Measurements from ENCODE around the gene FOSL1. TPM values are rescaled to one million over a fixed set of nuclear protein-coding genes. Genes with fewer than 3 reads are reported as not detected.

Gene FOSL1
- total RNA-seq, 1 experiment from 2014 or later: not detected

- Histone ChIP-seq H3K36me3 (ENCODE audit: insufficient read depth, low read length) (peaks cover 20% of the 10 kb centered on the region), H3K27me3 (ENCODE audit: low read length) (no peaks in the 10 kb centered on the region), H3K79me2 (ENCODE audit: low read length) (peaks cover 21% of the 10 kb centered on the region), H3K4me2 (ENCODE audit: low read depth, low read length, poor library complexity, severe bottlenecking) (peak overlapping the region; percentile 88), H3K9me2 (replicated peaks; ENCODE audit: insufficient read depth, low read length) (no peaks in the 10 kb centered on the region), H3K4me3 (ENCODE audit: low read length) (peak overlapping the region; percentile 91; the same call in 1 of the 2 replicates), H2AFZ (ENCODE audit: low read length) (no peak overlapping the region), H3K9me3 (ENCODE audit: low read length) (no peaks in the 10 kb centered on the region), H4K20me1 (ENCODE audit: insufficient read depth, low read depth, low read length) (peaks cover 9% of the 10 kb centered on the region; the same call in 1 of the 2 replicates), H3K27ac (ENCODE audit: low read length) (no peak overlapping the region), H3K4me1 (ENCODE audit: low read length) (peaks cover 27% of the 10 kb centered on the region), H3K9ac (ENCODE audit: low read length) (peak overlapping the region; percentile 87)
- DNase-seq: no peak
Observed at GRCh38 chr11:65862191-65862735, 37.9 kb downstream of the FOSL1 start.

GRCh38 chr11:65861533-65862183 is 38.5 kb downstream of the FOSL1 start:
- H3K36me3 ChIP-seq (ENCODE audit: insufficient read depth, low read length): peaks cover 22% of the 10 kb centered on the region
- no peaks in the 10 kb centered on the region for H3K9me2 ChIP-seq (replicated peaks; ENCODE audit: insufficient read depth, low read length)
- H3K27me3 ChIP-seq (ENCODE audit: low read length): no peaks in the 10 kb centered on the region
- peaks cover 9% of the 10 kb centered on the region for H4K20me1 ChIP-seq (ENCODE audit: insufficient read depth, low read depth, low read length)
- peak overlapping the region; percentile 91 for H3K4me3 ChIP-seq (ENCODE audit: low read length)
- H2AFZ ChIP-seq (ENCODE audit: low read length): no peak overlapping the region
- H3K4me1 ChIP-seq (ENCODE audit: low read length): peaks cover 27% of the 10 kb centered on the region
- no peaks in the 10 kb centered on the region for H3K9me3 ChIP-seq (ENCODE audit: low read length)
- DNase-seq: no peak
- peak overlapping the region; percentile 90; the same call in 1 of the 2 replicates for H3K27ac ChIP-seq (ENCODE audit: low read length)
- H3K4me2 ChIP-seq (ENCODE audit: low read depth, low read length, poor library complexity, severe bottlenecking): peak overlapping the region; percentile 88
- peaks cover 27% of the 10 kb centered on the region for H3K79me2 ChIP-seq (ENCODE audit: low read length)
- H3K9ac ChIP-seq (ENCODE audit: low read length): peak overlapping the region; percentile 87

GRCh38 chr11:65861165-65861505 is 39.1 kb downstream of the FOSL1 start:
- H3K27ac ChIP-seq (ENCODE audit: low read length): peak overlapping the region; percentile 90
- no peaks in the 10 kb centered on the region for H3K9me3 ChIP-seq (ENCODE audit: low read length)
- peaks cover 32% of the 10 kb centered on the region for H3K79me2 ChIP-seq (ENCODE audit: low read length)
- H3K36me3 ChIP-seq (ENCODE audit: insufficient read depth, low read length): peaks cover 27% of the 10 kb centered on the region
- no peaks in the 10 kb centered on the region for H3K27me3 ChIP-seq (ENCODE audit: low read length)
- no peaks in the 10 kb centered on the region for H3K9me2 ChIP-seq (replicated peaks; ENCODE audit: insufficient read depth, low read length)
- H3K9ac ChIP-seq (ENCODE audit: low read length): peak overlapping the region; percentile 87
- H2AFZ ChIP-seq (ENCODE audit: low read length): 0 out of 2 replicates have a peak overlapping the region, but pooled peaks have one; percentile 29
- DNase-seq: no peak
- peak overlapping the region; percentile 91 for H3K4me3 ChIP-seq (ENCODE audit: low read length)
- peaks cover 14% of the 10 kb centered on the region for H4K20me1 ChIP-seq (ENCODE audit: insufficient read depth, low read depth, low read length)
- H3K4me1 ChIP-seq (ENCODE audit: low read length): peaks cover 32% of the 10 kb centered on the region
- H3K4me2 ChIP-seq (ENCODE audit: low read depth, low read length, poor library complexity, severe bottlenecking): peak overlapping the region; percentile 88

GRCh38 chr11:65860278-65861164 is 39.7 kb downstream of the FOSL1 start, which contains the start of gene MUS81:
Gene MUS81, plus strand, starts transcription at chr11:65860433. Its CDS starts 321 bp downstream, at chr11:65860754.
- Histone ChIP-seq H3K4me3 (ENCODE audit: low read length) (peak within 1 kb of the TSS; percentile 91), H3K27ac (ENCODE audit: low read length) (peak within 1 kb of the TSS; percentile 92), H3K27me3 (ENCODE audit: low read length) (no peaks in the 10 kb centered on the region), H2AFZ (ENCODE audit: low read length) (0 out of 2 replicates have a peak within 1 kb of the TSS, but pooled peaks have one; percentile 29), H4K20me1 (ENCODE audit: insufficient read depth, low read depth, low read length) (peaks cover 21% of the 10 kb centered on the region), H3K9me3 (ENCODE audit: low read length) (no peaks in the 10 kb centered on the region), H3K9ac (ENCODE audit: low read length) (peak within 1 kb of the TSS; percentile 87), H3K36me3 (ENCODE audit: insufficient read depth, low read length) (peaks cover 33% of the 10 kb centered on the region), H3K4me1 (ENCODE audit: low read length) (peaks cover 34% of the 10 kb centered on the region), H3K79me2 (ENCODE audit: low read length) (peaks cover 38% of the 10 kb centered on the region), H3K4me2 (ENCODE audit: low read depth, low read length, poor library complexity, severe bottlenecking) (peak within 1 kb of the TSS; percentile 88), H3K9me2 (replicated peaks; ENCODE audit: insufficient read depth, low read length) (no peaks in the 10 kb centered on the region)
- DNase-seq: peak; percentile 99

- Histone ChIP-seq H3K27ac (ENCODE audit: low read length) (peak overlapping the region; percentile 90), H3K4me2 (ENCODE audit: low read depth, low read length, poor library complexity, severe bottlenecking) (peak overlapping the region; percentile 88), H3K36me3 (ENCODE audit: insufficient read depth, low read length) (peaks cover 40% of the 10 kb centered on the region), H3K4me1 (ENCODE audit: low read length) (peaks cover 34% of the 10 kb centered on the region), H2AFZ (ENCODE audit: low read length) (no peak overlapping the region), H3K79me2 (ENCODE audit: low read length) (peaks cover 40% of the 10 kb centered on the region), H3K4me3 (ENCODE audit: low read length) (peak overlapping the region; percentile 91), H4K20me1 (ENCODE audit: insufficient read depth, low read depth, low read length) (peaks cover 27% of the 10 kb centered on the region), H3K27me3 (ENCODE audit: low read length) (no peaks in the 10 kb centered on the region), H3K9me3 (ENCODE audit: low read length) (no peaks in the 10 kb centered on the region), H3K9ac (ENCODE audit: low read length) (peak overlapping the region; percentile 87), H3K9me2 (replicated peaks; ENCODE audit: insufficient read depth, low read length) (no peaks in the 10 kb centered on the region)
- no peak for DNase-seq
Observed at GRCh38 chr11:65859812-65860277, 40.3 kb downstream of the FOSL1 start.

GRCh38 chr11:65859095-65859811 is 40.9 kb downstream of the FOSL1 start:
- Histone ChIP-seq H3K36me3 (ENCODE audit: insufficient read depth, low read length) (peaks cover 45% of the 10 kb centered on the region), H3K9ac (ENCODE audit: low read length) (peak overlapping the region; percentile 87), H3K9me3 (ENCODE audit: low read length) (no peaks in the 10 kb centered on the region), H3K4me2 (ENCODE audit: low read depth, low read length, poor library complexity, severe bottlenecking) (peak overlapping the region; percentile 88), H3K27me3 (ENCODE audit: low read length) (no peaks in the 10 kb centered on the region), H2AFZ (ENCODE audit: low read length) (no peak overlapping the region), H3K4me1 (ENCODE audit: low read length) (peaks cover 34% of the 10 kb centered on the region), H4K20me1 (ENCODE audit: insufficient read depth, low read depth, low read length) (peaks cover 33% of the 10 kb centered on the region), H3K27ac (ENCODE audit: low read length) (peak overlapping the region; percentile 92), H3K4me3 (ENCODE audit: low read length) (peak overlapping the region; percentile 91), H3K79me2 (ENCODE audit: low read length) (peaks cover 40% of the 10 kb centered on the region), H3K9me2 (replicated peaks; ENCODE audit: insufficient read depth, low read length) (no peaks in the 10 kb centered on the region)
- DNase-seq: peak; percentile 100

GRCh38 chr11:65858681-65859087 is 41.5 kb downstream of the FOSL1 start:
- Histone ChIP-seq H3K9me2 (replicated peaks; ENCODE audit: insufficient read depth, low read length) (no peaks in the 10 kb centered on the region), H3K4me1 (ENCODE audit: low read length) (peaks cover 34% of the 10 kb centered on the region), H3K27ac (ENCODE audit: low read length) (peak overlapping the region; percentile 92), H4K20me1 (ENCODE audit: insufficient read depth, low read depth, low read length) (peaks cover 38% of the 10 kb centered on the region), H3K27me3 (ENCODE audit: low read length) (no peaks in the 10 kb centered on the region), H3K9me3 (ENCODE audit: low read length) (no peaks in the 10 kb centered on the region), H3K4me3 (ENCODE audit: low read length) (peak overlapping the region; percentile 75), H3K4me2 (ENCODE audit: low read depth, low read length, poor library complexity, severe bottlenecking) (peak overlapping the region; percentile 88), H3K79me2 (ENCODE audit: low read length) (peaks cover 40% of the 10 kb centered on the region), H3K9ac (ENCODE audit: low read length) (peak overlapping the region; percentile 81), H2AFZ (ENCODE audit: low read length) (no peak overlapping the region), H3K36me3 (ENCODE audit: insufficient read depth, low read length) (peaks cover 47% of the 10 kb centered on the region)
- DNase-seq: no peak
